Upper lobe of left lung (tissue), 6 donors: ENCODE measurements around the gene ADCYAP1R1. TPM values are rescaled to one million over a fixed set of nuclear protein-coding genes. Genes with fewer than 3 reads are reported as not detected.

Source experiments
- ATAC-seq, 2 donors: fragments of 200-7000 bp; cut with Tn5 transposase; one replicate each; pipeline ENCODE4 v1.9.1; 2022; ENCODE audit warnings: mild to moderate bottlenecking in 2 of 2, moderate library complexity in 2 of 2; ENCODE audit not compliant: low FRiP score in 2 of 2
- DNase-seq, 2 donors: peaks; one replicate each; pipeline ENCODE4 v3.0.0-alpha.2; 2019 to 2020
- H3K27ac ChIP-seq, 4 donors: fragments of 200-600 bp; sonication (generic); one replicate each; pipeline ENCODE4 v1.5.1; 2016 to 2019
- H3K27me3 ChIP-seq, 4 donors: fragments of 200-600 bp; sonication (generic); one replicate each; pipeline ENCODE4 v1.5.1; 2017 to 2019
- H3K36me3 ChIP-seq, 4 donors: fragments of 200-600 bp; sonication (generic); one replicate each; pipeline ENCODE4 v1.5.1; 2016 to 2019
- H3K4me1 ChIP-seq, 4 donors: fragments of 200-600 bp; sonication (generic); one replicate each; pipeline ENCODE4 v1.5.1; 2018 to 2019
- H3K4me3 ChIP-seq, 4 donors: fragments of 200-600 bp; sonication (generic); one replicate each; pipeline ENCODE4 v1.5.1; 2017 to 2019; ENCODE audit warnings: mild to moderate bottlenecking in 2 of 4, moderate library complexity in 1 of 4
- H3K9me3 ChIP-seq, 4 donors: fragments of 200-600 bp; sonication (generic); one replicate each; pipeline ENCODE4 v1.5.1; 2018 to 2019
- CTCF ChIP-seq, 6 experiments: fragments of 450-650 bp in 4 of 6; fragments of 200-600 bp in 2 of 6; sonication (generic) in 2 of 6; IDR thresholded peaks; one replicate each; pipeline ENCODE4 v1.5.1; 2016 to 2019; ENCODE audit warnings: antibody characterized with exemption in 6 of 6
- EP300 ChIP-seq, 4 donors: sonication (generic); formaldehyde crosslinking; IDR thresholded peaks; one replicate each; pipeline ENCODE4 v1.5.1; 2017; ENCODE audit warnings: antibody characterized with exemption in 4 of 4, control low read depth in 2 of 4
- POLR2A ChIP-seq, 4 donors: fragments of 450-650 bp; IDR thresholded peaks; one replicate each; pipeline ENCODE4 v1.5.1; 2016 to 2017; ENCODE audit warnings: antibody characterized with exemption in 4 of 4, mild to moderate bottlenecking in 2 of 4
- POLR2AphosphoS5 ChIP-seq, 2 donors: sonication (generic); formaldehyde crosslinking; IDR thresholded peaks; one replicate each; pipeline ENCODE4 v1.5.1; 2017; ENCODE audit warnings: antibody characterized with exemption in 2 of 2
- WGBS, 2 donors: methylation state at CpG; one replicate each; pipeline ENCODE4 v1.1.5; 2017 to 2018; 5-methylcytosine and 5-hydroxymethylcytosine counted together
- total RNA-seq, 6 donors: library from RNA; depleted of rRNA in 4 of 6; stranded (reverse); fragments of >200 nt in 4 of 6; gene quantifications; one replicate each; pipeline versions ENCODE4 v1.1.0 to v1.2.1, GENCODE V29; 2016 to 2021
- donor health status: DM: no; HTN: no; CAD: no; lungs with moderate emphysema.
- donor health status: DM: no; HTN: yes; CAD: no; lungs with severe emphysema.

The ADCYAP1R1 gene
- total RNA-seq, 6 donors from 2014 or later, result under 0.01 to 1.3 (median 0.13) TPM

GRCh38 chr7:31054608-31055278, 2.6 kb downstream of the ADCYAP1R1 start:
- Histone ChIP-seq H3K27me3 (peaks cover 0 to 23% (median 8%) of the 10 kb centered on the region in 4 donors), H3K4me3 (no peak overlapping the region), H3K36me3 (no peaks in the 10 kb centered on the region), H3K27ac (no peak overlapping the region), H3K4me1 (peaks cover 4 to 13% (median 7%) of the 10 kb centered on the region in 4 donors), H3K9me3 (no peaks in the 10 kb centered on the region)
- TF ChIP-seq POLR2AphosphoS5 (IDR thresholded peaks at IDR 0.05) (no peak), POLR2A (IDR thresholded peaks at IDR 0.05) (no peak), CTCF (IDR thresholded peaks at IDR 0.05) (no peak), EP300 (IDR thresholded peaks at IDR 0.05) (no peak)
- ATAC-seq (no peak), DNase-seq (no peak)
- 71 to 73% methylated on average over 9 to 11 of the region's 11 CpGs for WGBS, 2 donors

- 62 to 70% methylated on average over 4 to 5 of the region's 5 CpGs for WGBS, 2 donors
These were observed 3.4 kb downstream of the ADCYAP1R1 start for GRCh38 chr7:31055471-31055870.

GRCh38 chr7:31056775-31057346, 4.8 kb downstream of the ADCYAP1R1 start:
- TF ChIP-seq EP300 (IDR thresholded peaks at IDR 0.05) (no peak), POLR2A (IDR thresholded peaks at IDR 0.05) (no peak), POLR2AphosphoS5 (IDR thresholded peaks at IDR 0.05) (no peak), CTCF (IDR thresholded peaks at IDR 0.05) (no peak)
- 57 to 62% methylated on average over 7 to 10 of the region's 10 CpGs for WGBS, 2 donors
- H3K36me3 ChIP-seq, result no peaks in the 10 kb centered on the region
- no peak overlapping the region for H3K27ac ChIP-seq
- no peak overlapping the region for H3K4me3 ChIP-seq
- DNase-seq, result no peak
- no peak for ATAC-seq
- peaks cover 4 to 13% (median 7%) of the 10 kb centered on the region in 4 donors for H3K4me1 ChIP-seq
- H3K9me3 ChIP-seq, result no peaks in the 10 kb centered on the region
- peaks cover 0 to 16% (median 7%) of the 10 kb centered on the region in 4 donors for H3K27me3 ChIP-seq

More at GRCh38 chr7:31055471-31055870, 3.4 kb downstream of the ADCYAP1R1 start:
- peaks cover 0 to 23% (median 8%) of the 10 kb centered on the region in 4 donors for H3K27me3 ChIP-seq
- DNase-seq (no peak), ATAC-seq (no peak)
- no peaks in the 10 kb centered on the region for H3K36me3 ChIP-seq
- TF ChIP-seq POLR2AphosphoS5 (IDR thresholded peaks at IDR 0.05) (no peak), CTCF (IDR thresholded peaks at IDR 0.05) (no peak), EP300 (IDR thresholded peaks at IDR 0.05) (no peak), POLR2A (IDR thresholded peaks at IDR 0.05) (no peak)
- H3K27ac ChIP-seq, result no peak overlapping the region
- peaks cover 4 to 13% (median 7%) of the 10 kb centered on the region in 4 donors for H3K4me1 ChIP-seq
- H3K4me3 ChIP-seq, result no peak overlapping the region
- no peaks in the 10 kb centered on the region for H3K9me3 ChIP-seq

GRCh38 chr7:31058122-31058521, 6.0 kb downstream of the ADCYAP1R1 start:
- ATAC-seq (no peak), DNase-seq (no peak)
- Histone ChIP-seq H3K9me3 (no peaks in the 10 kb centered on the region), H3K27ac (no peak overlapping the region), H3K36me3 (no peaks in the 10 kb centered on the region), H3K27me3 (peaks cover 0 to 4% (median 1%) of the 10 kb centered on the region in 4 donors), H3K4me1 (peaks cover 0 to under 1% (median 0%) of the 10 kb centered on the region in 4 donors), H3K4me3 (no peak overlapping the region)
- 68 to 80% methylated on average over 1 to 7 of the region's 7 CpGs for WGBS, 2 donors
- TF ChIP-seq EP300 (IDR thresholded peaks at IDR 0.05) (no peak), CTCF (IDR thresholded peaks at IDR 0.05) (no peak), POLR2A (IDR thresholded peaks at IDR 0.05) (no peak), POLR2AphosphoS5 (IDR thresholded peaks at IDR 0.05) (no peak)
